C4-2B (cell line): ENCODE measurements around the gene KIF4A.
A peak's percentile ranks its signal among the peaks of the same experiment; 100 is the strongest.
"Not testable (repeated sequence)": the region's sequence is repeated elsewhere in the genome, so short reads cannot be mapped to it uniquely, and the experiment has no call there.

ENCODE experiments used
- H3K27ac ChIP-seq: fragments of 450-650 bp; 2 replicates; pipeline ENCODE4 v1.5.1; 2017
- ZFX ChIP-seq: fragments of 450-650 bp; IDR thresholded peaks from 2 replicates; pipeline ENCODE4 v1.6.1; 2017
- TF ChIP-seq, protein P1 (sequence below): fragments of 450-650 bp; conservative IDR thresholded peaks from 2 replicates; pipeline ENCODE4 v1.5.1; 2017; ENCODE audit warnings: mild to moderate bottlenecking

Gene KIF4A, protein sequence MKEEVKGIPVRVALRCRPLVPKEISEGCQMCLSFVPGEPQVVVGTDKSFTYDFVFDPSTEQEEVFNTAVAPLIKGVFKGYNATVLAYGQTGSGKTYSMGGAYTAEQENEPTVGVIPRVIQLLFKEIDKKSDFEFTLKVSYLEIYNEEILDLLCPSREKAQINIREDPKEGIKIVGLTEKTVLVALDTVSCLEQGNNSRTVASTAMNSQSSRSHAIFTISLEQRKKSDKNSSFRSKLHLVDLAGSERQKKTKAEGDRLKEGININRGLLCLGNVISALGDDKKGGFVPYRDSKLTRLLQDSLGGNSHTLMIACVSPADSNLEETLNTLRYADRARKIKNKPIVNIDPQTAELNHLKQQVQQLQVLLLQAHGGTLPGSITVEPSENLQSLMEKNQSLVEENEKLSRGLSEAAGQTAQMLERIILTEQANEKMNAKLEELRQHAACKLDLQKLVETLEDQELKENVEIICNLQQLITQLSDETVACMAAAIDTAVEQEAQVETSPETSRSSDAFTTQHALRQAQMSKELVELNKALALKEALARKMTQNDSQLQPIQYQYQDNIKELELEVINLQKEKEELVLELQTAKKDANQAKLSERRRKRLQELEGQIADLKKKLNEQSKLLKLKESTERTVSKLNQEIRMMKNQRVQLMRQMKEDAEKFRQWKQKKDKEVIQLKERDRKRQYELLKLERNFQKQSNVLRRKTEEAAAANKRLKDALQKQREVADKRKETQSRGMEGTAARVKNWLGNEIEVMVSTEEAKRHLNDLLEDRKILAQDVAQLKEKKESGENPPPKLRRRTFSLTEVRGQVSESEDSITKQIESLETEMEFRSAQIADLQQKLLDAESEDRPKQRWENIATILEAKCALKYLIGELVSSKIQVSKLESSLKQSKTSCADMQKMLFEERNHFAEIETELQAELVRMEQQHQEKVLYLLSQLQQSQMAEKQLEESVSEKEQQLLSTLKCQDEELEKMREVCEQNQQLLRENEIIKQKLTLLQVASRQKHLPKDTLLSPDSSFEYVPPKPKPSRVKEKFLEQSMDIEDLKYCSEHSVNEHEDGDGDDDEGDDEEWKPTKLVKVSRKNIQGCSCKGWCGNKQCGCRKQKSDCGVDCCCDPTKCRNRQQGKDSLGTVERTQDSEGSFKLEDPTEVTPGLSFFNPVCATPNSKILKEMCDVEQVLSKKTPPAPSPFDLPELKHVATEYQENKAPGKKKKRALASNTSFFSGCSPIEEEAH

DNA sequence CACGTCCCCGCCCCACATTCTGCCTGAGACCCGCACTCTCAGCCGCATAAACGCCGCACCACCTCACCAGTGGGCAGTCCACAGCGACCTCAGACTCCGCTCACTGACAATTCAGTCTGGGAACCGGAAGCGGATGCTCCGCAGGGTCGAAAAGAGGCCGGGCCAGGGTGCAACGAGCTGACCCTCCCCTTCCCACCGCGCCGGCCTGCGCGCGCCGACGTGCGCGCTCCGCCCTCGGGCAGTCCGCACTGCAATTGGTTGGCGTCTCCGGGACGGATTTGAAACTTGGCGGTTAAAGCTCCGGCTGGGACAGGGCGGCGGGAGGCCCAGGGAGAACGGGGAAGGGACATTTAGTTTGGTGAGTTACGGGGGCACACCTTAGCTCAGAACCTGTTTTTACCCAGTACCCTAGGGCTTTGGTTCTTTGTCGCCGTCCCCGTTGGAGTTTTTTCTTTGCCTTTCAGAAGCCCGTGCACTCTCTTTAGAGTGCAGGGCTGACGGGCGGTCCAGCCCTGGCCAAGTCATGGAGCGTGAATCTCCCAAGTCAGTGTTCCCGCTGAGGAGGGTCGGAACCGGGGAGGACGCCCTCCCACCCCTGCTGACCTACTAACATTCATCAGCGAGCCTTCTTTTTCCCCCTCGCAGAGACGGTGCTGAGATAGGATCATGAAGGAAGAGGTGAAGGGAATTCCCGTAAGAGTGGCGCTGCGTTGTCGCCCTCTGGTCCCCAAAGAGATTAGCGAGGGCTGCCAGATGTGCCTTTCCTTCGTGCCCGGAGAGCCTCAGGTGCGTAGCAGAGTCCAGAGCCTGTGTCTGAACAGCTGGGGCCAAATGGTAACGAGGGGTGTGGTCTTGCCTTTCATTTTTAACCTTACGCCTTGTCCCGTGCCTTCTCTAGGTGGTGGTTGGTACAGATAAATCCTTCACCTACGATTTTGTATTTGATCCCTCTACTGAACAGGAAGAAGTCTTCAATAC lies at the start of gene KIF4A, which contains the start of gene PDZD11:
Gene KIF4A, plus strand, starts transcription at position 312 of the 978 bp plus-strand sequence. Its CDS starts 355 bp downstream, at position 667.
Gene PDZD11, minus strand, starts transcription at position 135 of the 978 bp plus-strand sequence. CDS start 586 bp downstream, outside the sequence.
- H3K27ac ChIP-seq = peak within 1 kb of the TSS; percentile 94
- TF ChIP-seq, protein P1, sequence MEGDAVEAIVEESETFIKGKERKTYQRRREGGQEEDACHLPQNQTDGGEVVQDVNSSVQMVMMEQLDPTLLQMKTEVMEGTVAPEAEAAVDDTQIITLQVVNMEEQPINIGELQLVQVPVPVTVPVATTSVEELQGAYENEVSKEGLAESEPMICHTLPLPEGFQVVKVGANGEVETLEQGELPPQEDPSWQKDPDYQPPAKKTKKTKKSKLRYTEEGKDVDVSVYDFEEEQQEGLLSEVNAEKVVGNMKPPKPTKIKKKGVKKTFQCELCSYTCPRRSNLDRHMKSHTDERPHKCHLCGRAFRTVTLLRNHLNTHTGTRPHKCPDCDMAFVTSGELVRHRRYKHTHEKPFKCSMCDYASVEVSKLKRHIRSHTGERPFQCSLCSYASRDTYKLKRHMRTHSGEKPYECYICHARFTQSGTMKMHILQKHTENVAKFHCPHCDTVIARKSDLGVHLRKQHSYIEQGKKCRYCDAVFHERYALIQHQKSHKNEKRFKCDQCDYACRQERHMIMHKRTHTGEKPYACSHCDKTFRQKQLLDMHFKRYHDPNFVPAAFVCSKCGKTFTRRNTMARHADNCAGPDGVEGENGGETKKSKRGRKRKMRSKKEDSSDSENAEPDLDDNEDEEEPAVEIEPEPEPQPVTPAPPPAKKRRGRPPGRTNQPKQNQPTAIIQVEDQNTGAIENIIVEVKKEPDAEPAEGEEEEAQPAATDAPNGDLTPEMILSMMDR = no peak
- no peak for TF ChIP-seq ZFX

DNA sequence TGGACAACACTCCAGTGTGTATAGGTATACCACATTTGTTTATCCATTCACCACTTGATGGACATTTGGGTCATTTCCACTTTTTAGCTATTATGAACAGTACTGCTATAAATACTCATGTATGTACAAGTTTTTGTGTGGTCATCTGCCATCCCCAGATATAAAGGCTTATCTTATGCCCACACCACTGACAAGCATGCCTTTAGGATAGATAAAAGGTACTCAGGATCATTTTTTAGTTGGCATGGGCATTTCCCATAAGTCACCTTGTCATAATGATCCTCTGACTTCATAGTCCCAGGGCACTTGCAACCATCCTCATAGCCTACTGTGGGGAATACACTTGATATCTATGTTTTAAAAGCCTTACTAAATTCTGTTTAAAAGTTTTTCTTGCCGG lies 49.2 kb upstream of the KIF4A start:
- H3K27ac ChIP-seq = no peak overlapping the region
- TF ChIP-seq ZFX = no peak
- TF ChIP-seq, protein P1 = no peak

DNA sequence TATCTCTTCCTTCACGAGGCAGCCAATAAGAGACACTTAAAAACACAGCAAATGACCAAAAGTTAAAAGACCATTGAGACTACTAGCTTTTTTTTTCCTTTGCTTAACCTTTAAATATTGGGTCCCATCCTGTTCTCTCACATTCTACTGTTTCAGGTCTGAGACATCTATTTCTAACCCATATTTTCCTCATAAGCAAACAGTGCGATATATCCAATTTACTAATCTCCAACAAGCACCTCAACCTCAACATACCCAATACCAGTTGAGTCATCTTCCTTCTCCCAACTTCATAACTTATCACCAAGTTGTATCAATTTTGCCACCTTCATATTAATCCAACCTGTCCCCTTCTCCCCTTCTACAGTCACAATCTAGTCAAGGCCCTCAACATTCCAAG lies 48.4 kb upstream of the KIF4A start:
- TF ChIP-seq, protein P1 = no peak
- no peak overlapping the region for H3K27ac ChIP-seq

DNA sequence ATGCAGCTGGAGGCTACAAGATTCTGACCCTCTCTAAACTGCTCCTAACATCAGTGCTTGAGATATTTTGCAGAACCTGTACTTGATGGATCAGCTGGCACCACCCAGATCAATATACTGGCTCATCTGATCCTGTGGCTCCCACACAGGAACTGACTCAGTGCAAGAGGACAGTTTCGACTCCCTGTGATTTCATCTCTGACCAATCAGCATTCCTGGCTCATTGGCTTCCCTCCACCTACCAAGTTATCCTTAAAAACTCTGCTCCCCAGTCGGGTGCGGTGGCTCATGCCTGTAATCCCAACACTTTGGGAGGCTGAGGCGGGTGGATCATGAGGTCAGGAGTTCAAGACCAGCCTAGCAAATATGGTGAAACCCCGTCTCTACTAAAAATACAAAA lies 46.3 kb upstream of the KIF4A start:
- H3K27ac ChIP-seq = not testable (repeated sequence)

DNA sequence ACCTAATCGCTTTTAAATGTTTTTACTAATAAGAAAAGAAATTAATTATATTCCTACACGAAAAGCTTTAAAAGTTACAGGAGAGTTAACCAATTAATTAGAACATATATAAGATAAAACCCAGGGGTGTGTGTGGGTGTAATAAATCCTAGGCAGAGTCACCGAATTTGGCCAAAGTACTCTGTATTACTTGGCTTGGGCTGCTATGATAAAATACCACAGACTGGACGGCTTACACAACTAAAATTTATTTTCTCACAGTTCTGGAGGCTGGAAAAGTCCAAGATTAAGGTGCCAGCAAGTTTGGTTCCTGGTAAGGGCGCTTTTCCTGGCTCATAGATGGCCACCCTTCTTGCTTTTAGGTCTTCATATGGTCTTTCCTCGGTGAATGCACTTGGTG lies 45.0 kb upstream of the KIF4A start:
- TF ChIP-seq ZFX = no peak
- TF ChIP-seq, protein P1 = no peak
- no peak overlapping the region for H3K27ac ChIP-seq

DNA sequence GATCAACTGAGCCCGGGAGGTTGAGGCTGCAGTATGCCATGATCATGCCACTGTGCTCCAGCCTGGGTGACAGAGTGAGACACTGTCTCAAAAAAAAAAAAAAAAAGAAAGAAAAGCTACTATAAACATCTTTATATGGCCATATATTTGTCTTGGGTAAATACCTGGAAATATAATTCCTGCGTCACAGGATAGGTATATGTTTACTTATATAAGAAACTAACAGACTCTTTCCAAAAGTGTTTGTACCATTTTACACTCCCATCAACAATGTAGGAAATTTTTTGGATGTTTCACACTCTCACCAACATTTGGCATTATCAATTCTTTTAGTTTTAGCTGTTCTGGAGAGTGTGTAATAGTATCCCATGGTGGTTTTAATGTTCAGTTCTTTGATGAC lies 42.7 kb upstream of the KIF4A start:
- peak overlapping the region; percentile 56; the same call in 1 of the 2 replicates for H3K27ac ChIP-seq

More for the DNA sequence above, 42.7 kb upstream of the KIF4A start:
- TF ChIP-seq ZFX = no peak
- TF ChIP-seq, protein P1 = no peak
